Measurements from ENCODE around the gene SPATA9. TPM values are rescaled to one million over a fixed set of nuclear protein-coding genes. Genes with fewer than 3 reads are reported as not detected.
A peak's percentile ranks its signal among the peaks of the same experiment; 100 is the strongest.

Gene SPATA9
- total and polyA plus RNA-seq, 9 of the 15 experiments (the other 6 are each of a cell fraction or from before 2014, with no cell fraction given): 0.16 to 5.5 (median 0.39) TPM; not detected in 3

DNA sequence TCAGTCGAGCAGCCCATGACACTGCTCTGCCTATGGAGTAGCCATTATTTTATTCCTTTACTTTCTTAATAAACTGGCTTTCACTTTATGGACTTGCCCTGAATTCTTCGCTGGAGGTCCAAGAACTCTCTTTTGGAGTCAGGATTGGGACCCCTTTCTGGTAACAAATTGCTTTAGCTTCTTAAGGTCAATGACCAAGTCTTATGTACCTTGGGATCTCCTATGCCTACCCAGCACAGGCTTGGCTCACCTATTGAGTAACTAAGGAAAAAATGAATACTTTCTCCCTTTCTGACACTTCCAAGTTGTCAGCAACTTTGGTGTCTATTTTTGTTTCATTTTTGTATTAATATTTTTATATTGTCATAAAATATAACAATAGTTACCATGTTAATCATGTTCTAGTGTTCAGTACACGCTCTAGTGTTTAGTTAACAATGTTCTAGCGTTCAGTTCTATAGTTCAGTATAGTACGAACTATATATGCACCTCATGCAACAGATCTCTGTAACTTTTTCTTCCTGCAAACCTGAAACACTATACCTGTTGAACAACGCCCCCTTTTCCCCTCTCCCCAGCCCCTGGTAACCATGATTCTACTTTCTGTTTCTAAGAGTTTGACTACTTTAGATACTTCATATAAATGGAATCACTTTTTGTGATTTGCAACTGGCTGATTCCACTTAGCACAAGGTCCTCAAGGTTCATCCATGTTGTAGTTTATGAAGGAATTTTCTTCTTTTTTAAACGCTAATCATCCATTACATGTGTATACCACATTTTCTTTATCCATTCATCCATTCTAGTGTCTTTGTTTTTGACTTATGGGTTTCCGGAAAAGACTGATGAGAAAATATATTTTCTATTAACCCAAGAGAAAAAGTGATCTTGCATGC lies 46.6 kb upstream of the SPATA9 start (continued):
- TF ChIP-seq, protein P1, sequence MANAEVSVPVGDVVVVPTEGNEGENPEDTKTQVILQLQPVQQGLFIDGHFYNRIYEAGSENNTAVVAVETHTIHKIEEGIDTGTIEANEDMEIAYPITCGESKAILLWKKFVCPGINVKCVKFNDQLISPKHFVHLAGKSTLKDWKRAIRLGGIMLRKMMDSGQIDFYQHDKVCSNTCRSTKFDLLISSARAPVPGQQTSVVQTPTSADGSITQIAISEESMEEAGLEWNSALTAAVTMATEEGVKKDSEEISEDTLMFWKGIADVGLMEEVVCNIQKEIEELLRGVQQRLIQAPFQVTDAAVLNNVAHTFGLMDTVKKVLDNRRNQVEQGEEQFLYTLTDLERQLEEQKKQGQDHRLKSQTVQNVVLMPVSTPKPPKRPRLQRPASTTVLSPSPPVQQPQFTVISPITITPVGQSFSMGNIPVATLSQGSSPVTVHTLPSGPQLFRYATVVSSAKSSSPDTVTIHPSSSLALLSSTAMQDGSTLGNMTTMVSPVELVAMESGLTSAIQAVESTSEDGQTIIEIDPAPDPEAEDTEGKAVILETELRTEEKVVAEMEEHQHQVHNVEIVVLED (CRISPR knock-in tag; IDR thresholded peaks at IDR 0.05): no peak
- peak; percentile 15; the same call in 1 of the 2 replicates for TF ChIP-seq ZFP1 (CRISPR knock-in tag; IDR thresholded peaks at IDR 0.05)
- TF ChIP-seq, protein P2, sequence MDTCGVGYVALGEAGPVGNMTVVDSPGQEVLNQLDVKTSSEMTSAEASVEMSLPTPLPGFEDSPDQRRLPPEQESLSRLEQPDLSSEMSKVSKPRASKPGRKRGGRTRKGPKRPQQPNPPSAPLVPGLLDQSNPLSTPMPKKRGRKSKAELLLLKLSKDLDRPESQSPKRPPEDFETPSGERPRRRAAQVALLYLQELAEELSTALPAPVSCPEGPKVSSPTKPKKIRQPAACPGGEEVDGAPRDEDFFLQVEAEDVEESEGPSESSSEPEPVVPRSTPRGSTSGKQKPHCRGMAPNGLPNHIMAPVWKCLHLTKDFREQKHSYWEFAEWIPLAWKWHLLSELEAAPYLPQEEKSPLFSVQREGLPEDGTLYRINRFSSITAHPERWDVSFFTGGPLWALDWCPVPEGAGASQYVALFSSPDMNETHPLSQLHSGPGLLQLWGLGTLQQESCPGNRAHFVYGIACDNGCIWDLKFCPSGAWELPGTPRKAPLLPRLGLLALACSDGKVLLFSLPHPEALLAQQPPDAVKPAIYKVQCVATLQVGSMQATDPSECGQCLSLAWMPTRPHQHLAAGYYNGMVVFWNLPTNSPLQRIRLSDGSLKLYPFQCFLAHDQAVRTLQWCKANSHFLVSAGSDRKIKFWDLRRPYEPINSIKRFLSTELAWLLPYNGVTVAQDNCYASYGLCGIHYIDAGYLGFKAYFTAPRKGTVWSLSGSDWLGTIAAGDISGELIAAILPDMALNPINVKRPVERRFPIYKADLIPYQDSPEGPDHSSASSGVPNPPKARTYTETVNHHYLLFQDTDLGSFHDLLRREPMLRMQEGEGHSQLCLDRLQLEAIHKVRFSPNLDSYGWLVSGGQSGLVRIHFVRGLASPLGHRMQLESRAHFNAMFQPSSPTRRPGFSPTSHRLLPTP (IDR thresholded peaks at IDR 0.05; ENCODE audit: borderline replicate concordance, extremely low read depth, insufficient read length): no peak
- TF ChIP-seq, protein P3, sequence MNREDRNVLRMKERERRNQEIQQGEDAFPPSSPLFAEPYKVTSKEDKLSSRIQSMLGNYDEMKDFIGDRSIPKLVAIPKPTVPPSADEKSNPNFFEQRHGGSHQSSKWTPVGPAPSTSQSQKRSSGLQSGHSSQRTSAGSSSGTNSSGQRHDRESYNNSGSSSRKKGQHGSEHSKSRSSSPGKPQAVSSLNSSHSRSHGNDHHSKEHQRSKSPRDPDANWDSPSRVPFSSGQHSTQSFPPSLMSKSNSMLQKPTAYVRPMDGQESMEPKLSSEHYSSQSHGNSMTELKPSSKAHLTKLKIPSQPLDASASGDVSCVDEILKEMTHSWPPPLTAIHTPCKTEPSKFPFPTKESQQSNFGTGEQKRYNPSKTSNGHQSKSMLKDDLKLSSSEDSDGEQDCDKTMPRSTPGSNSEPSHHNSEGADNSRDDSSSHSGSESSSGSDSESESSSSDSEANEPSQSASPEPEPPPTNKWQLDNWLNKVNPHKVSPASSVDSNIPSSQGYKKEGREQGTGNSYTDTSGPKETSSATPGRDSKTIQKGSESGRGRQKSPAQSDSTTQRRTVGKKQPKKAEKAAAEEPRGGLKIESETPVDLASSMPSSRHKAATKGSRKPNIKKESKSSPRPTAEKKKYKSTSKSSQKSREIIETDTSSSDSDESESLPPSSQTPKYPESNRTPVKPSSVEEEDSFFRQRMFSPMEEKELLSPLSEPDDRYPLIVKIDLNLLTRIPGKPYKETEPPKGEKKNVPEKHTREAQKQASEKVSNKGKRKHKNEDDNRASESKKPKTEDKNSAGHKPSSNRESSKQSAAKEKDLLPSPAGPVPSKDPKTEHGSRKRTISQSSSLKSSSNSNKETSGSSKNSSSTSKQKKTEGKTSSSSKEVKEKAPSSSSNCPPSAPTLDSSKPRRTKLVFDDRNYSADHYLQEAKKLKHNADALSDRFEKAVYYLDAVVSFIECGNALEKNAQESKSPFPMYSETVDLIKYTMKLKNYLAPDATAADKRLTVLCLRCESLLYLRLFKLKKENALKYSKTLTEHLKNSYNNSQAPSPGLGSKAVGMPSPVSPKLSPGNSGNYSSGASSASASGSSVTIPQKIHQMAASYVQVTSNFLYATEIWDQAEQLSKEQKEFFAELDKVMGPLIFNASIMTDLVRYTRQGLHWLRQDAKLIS (CRISPR knock-in tag; IDR thresholded peaks at IDR 0.05): peak; percentile 68; the same call in 1 of the 2 replicates
- TF ChIP-seq KAT2B (IDR thresholded peaks at IDR 0.05; ENCODE audit: low read depth, low read length): no peak
- TF ChIP-seq, protein P4, sequence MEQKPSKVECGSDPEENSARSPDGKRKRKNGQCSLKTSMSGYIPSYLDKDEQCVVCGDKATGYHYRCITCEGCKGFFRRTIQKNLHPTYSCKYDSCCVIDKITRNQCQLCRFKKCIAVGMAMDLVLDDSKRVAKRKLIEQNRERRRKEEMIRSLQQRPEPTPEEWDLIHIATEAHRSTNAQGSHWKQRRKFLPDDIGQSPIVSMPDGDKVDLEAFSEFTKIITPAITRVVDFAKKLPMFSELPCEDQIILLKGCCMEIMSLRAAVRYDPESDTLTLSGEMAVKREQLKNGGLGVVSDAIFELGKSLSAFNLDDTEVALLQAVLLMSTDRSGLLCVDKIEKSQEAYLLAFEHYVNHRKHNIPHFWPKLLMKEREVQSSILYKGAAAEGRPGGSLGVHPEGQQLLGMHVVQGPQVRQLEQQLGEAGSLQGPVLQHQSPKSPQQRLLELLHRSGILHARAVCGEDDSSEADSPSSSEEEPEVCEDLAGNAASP (IDR thresholded peaks at IDR 0.05): no peak
- no peak for TF ChIP-seq MED1 (CRISPR knock-in tag; IDR thresholded peaks at IDR 0.05; ENCODE audit: borderline replicate concordance)
- TF ChIP-seq PHF8 (IDR thresholded peaks at IDR 0.05; ENCODE audit: borderline replicate concordance, low read length): peak; percentile 47; the same call in 1 of the 2 replicates
- TF ChIP-seq, protein P5, sequence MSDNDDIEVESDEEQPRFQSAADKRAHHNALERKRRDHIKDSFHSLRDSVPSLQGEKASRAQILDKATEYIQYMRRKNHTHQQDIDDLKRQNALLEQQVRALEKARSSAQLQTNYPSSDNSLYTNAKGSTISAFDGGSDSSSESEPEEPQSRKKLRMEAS (CRISPR knock-in tag; IDR thresholded peaks at IDR 0.05): no peak
- TF ChIP-seq, protein P6, sequence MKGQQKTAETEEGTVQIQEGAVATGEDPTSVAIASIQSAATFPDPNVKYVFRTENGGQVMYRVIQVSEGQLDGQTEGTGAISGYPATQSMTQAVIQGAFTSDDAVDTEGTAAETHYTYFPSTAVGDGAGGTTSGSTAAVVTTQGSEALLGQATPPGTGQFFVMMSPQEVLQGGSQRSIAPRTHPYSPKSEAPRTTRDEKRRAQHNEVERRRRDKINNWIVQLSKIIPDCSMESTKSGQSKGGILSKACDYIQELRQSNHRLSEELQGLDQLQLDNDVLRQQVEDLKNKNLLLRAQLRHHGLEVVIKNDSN (CRISPR knock-in tag; IDR thresholded peaks at IDR 0.05): no peak
- TF ChIP-seq NFE2L1 (tag; IDR thresholded peaks at IDR 0.05; ENCODE audit: borderline replicate concordance, low read depth): no peak
